Liver (tissue), 9 donors: Measurements from ENCODE around the gene KCNIP4. TPM values are rescaled to one million over a fixed set of nuclear protein-coding genes. Genes with fewer than 3 reads are reported as not detected.

Experiments
- DNase-seq: peaks from one replicate; pipeline ENCODE4 v3.0.0-alpha.2; 2017; ENCODE audit warnings: low spot score
- H3K27ac ChIP-seq, 2 donors: one replicate each; pipeline ENCODE4 v1.7.0; 2013; ENCODE audit warnings: inconsistent platforms in 2 of 2, low read length in 2 of 2, control low read depth in 1 of 2, low read depth in 1 of 2, mild to moderate bottlenecking in 1 of 2
- H3K27me3 ChIP-seq, 4 donors: one replicate each; pipeline versions ENCODE4 v1.6.1 to v1.7.0; 2013; ENCODE audit warnings: low read length in 3 of 4, inconsistent platforms in 1 of 4, mild to moderate bottlenecking in 1 of 4, moderate library complexity in 1 of 4; ENCODE audit not compliant: control insufficient read depth in 4 of 4, insufficient read depth in 4 of 4
- H3K36me3 ChIP-seq, 4 donors: one replicate each; pipeline versions ENCODE4 v1.6.1 to v1.7.0; 2013; ENCODE audit warnings: low read length in 3 of 4, mild to moderate bottlenecking in 3 of 4, low read depth in 1 of 4, moderate library complexity in 1 of 4; ENCODE audit not compliant: control insufficient read depth in 4 of 4, insufficient read depth in 3 of 4
- H3K4me1 ChIP-seq, 4 donors: one replicate each; pipeline versions ENCODE4 v1.6.1 to v1.7.0; 2013; ENCODE audit warnings: low read length in 3 of 4, mild to moderate bottlenecking in 3 of 4, moderate library complexity in 1 of 4; ENCODE audit not compliant: control insufficient read depth in 4 of 4, insufficient read depth in 4 of 4
- H3K4me3 ChIP-seq, 3 donors: one replicate each; pipeline versions ENCODE4 v1.6.1 to v1.7.0; 2013; ENCODE audit warnings: low read length in 3 of 3, control low read depth in 1 of 3, low read depth in 1 of 3, mild to moderate bottlenecking in 1 of 3
- H3K9ac ChIP-seq, 2 donors: one replicate each; pipeline ENCODE4 v1.7.0; 2013; ENCODE audit warnings: low read length in 2 of 2, mild to moderate bottlenecking in 2 of 2, moderate library complexity in 2 of 2, control low read depth in 1 of 2, low read depth in 1 of 2
- H3K9me3 ChIP-seq, 4 donors: one replicate each; pipeline versions ENCODE4 v1.6.1 to v1.7.0; 2013; ENCODE audit warnings: low read length in 3 of 4; ENCODE audit not compliant: control insufficient read depth in 4 of 4
- ATF3 ChIP-seq: IDR thresholded peaks from 2 replicates; pipeline ENCODE4 v1.6.1; 2016; ENCODE audit warnings: antibody characterized with exemption
- EGR1 ChIP-seq, 2 donors: IDR thresholded peaks; 2 replicates each; pipeline ENCODE4 v1.6.1; 2016 to 2018; ENCODE audit warnings: antibody characterized with exemption in 2 of 2, low read depth in 2 of 2
- FOXA2 ChIP-seq: IDR thresholded peaks from 2 replicates; pipeline ENCODE4 v1.6.1; 2016; ENCODE audit warnings: antibody characterized with exemption
- GABPA ChIP-seq, 2 donors: IDR thresholded peaks in 1 of 2; conservative IDR thresholded peaks in 1 of 2; 2 replicates each; pipeline ENCODE4 v1.6.1; 2016; ENCODE audit warnings: antibody characterized with exemption in 2 of 2, mild to moderate bottlenecking in 1 of 2, moderate library complexity in 1 of 2
- HNF4G ChIP-seq: IDR thresholded peaks from 2 replicates; pipeline ENCODE4 v1.6.1; 2016; ENCODE audit warnings: antibody characterized with exemption
- JUND ChIP-seq, 2 donors: IDR thresholded peaks; 2 replicates each; pipeline ENCODE4 v1.6.1; 2016; ENCODE audit warnings: antibody characterized with exemption in 2 of 2
- MAX ChIP-seq: IDR thresholded peaks from 2 replicates; pipeline ENCODE4 v1.6.1; 2016; ENCODE audit warnings: antibody characterized with exemption
- NR2F2 ChIP-seq: IDR thresholded peaks from 2 replicates; pipeline ENCODE4 v1.6.1; 2016; ENCODE audit warnings: antibody characterized with exemption
- RAD21 ChIP-seq, 2 donors: IDR thresholded peaks; 2 replicates each; pipeline ENCODE4 v1.6.1; 2016; ENCODE audit warnings: antibody characterized with exemption in 2 of 2, mild to moderate bottlenecking in 2 of 2
- RXRA ChIP-seq, 2 donors: IDR thresholded peaks; 2 replicates each; pipeline ENCODE4 v1.6.1; 2017 to 2018; ENCODE audit warnings: antibody characterized with exemption in 2 of 2, mild to moderate bottlenecking in 1 of 2
- SP1 ChIP-seq: IDR thresholded peaks from 2 replicates; pipeline ENCODE4 v1.6.1; 2018; ENCODE audit warnings: antibody characterized with exemption, mild to moderate bottlenecking
- TAF1 ChIP-seq: conservative IDR thresholded peaks from 2 replicates; pipeline ENCODE4 v1.6.1; 2016; ENCODE audit warnings: antibody characterized with exemption, mild to moderate bottlenecking
- YY1 ChIP-seq: IDR thresholded peaks from 2 replicates; pipeline ENCODE4 v1.6.1; 2016; ENCODE audit warnings: antibody characterized with exemption, mild to moderate bottlenecking
- ZBTB33 ChIP-seq: IDR thresholded peaks from 2 replicates; pipeline ENCODE4 v1.6.1; 2016; ENCODE audit warnings: antibody characterized with exemption
- WGBS: extraction: QIAGEN DNeasy Blood & Tissue Kit; methylation state at CpG from one replicate; pipeline ENCODE4 v1.1.7; 2013; 5-methylcytosine and 5-hydroxymethylcytosine counted together
- polyA plus RNA-seq, 2 donors: library from polyadenylated mRNA; stranded (reverse) in 1 of 2; unstranded in 1 of 2; fragments of 200-250 nt in 1 of 2; fragments of >200 nt in 1 of 2; fragmentation: Nextera tagmentation in 1 of 2; extraction: Ambion mirVana in 1 of 2; gene quantifications; one replicate each; pipeline versions ENCODE4 v1.2.1 to v1.2.3, GENCODE V29; 2013 to 2015
- total RNA-seq, 2 donors: library from RNA; depleted of rRNA; stranded (reverse); fragments of >200 nt; gene quantifications; one replicate each; pipeline ENCODE4 v1.2.3, GENCODE V29; 2014
- TF ChIP-seq, protein P1 (sequence below): IDR thresholded peaks from 2 replicates; pipeline ENCODE4 v1.6.1; 2016; ENCODE audit warnings: antibody characterized with exemption, mild to moderate bottlenecking
- TF ChIP-seq, protein P2 (sequence below): fragments of 150-350 bp; IDR thresholded peaks from 2 replicates; pipeline ENCODE4 v1.5.1; 2017; ENCODE audit warnings: improper control_type of control experiment, low read depth, low read length; ENCODE audit not compliant: missing input control
- donor health status: healthy.
- donor health status: healthy.
- donor health status: healthy.
- donor health status: healthy.
- donor health status: healthy.

The KCNIP4 gene
- total and polyA plus RNA-seq, 4 donors: 0.08 to 0.14 TPM; not detected in 2

GRCh38 chr4:20995610-20996009 is 953.0 kb downstream of the KCNIP4 start:
- Histone ChIP-seq H3K27me3 (peaks cover 0 to 2% (median 0%) of the 10 kb centered on the region in 4 donors), H3K36me3 (no peaks in the 10 kb centered on the region), H3K9ac (no peak overlapping the region), H3K27ac (no peak overlapping the region), H3K4me1 (no peaks in the 10 kb centered on the region), H3K9me3 (peaks cover 0 to 3% (median 0%) of the 10 kb centered on the region in 4 donors), H3K4me3 (no peak overlapping the region)
- TF ChIP-seq RAD21 (IDR thresholded peaks at IDR 0.05): no peak
- TF ChIP-seq EGR1 (IDR thresholded peaks at IDR 0.05; ENCODE audit: low read depth in 2 of 2): no peak
- TF ChIP-seq, protein P1, sequence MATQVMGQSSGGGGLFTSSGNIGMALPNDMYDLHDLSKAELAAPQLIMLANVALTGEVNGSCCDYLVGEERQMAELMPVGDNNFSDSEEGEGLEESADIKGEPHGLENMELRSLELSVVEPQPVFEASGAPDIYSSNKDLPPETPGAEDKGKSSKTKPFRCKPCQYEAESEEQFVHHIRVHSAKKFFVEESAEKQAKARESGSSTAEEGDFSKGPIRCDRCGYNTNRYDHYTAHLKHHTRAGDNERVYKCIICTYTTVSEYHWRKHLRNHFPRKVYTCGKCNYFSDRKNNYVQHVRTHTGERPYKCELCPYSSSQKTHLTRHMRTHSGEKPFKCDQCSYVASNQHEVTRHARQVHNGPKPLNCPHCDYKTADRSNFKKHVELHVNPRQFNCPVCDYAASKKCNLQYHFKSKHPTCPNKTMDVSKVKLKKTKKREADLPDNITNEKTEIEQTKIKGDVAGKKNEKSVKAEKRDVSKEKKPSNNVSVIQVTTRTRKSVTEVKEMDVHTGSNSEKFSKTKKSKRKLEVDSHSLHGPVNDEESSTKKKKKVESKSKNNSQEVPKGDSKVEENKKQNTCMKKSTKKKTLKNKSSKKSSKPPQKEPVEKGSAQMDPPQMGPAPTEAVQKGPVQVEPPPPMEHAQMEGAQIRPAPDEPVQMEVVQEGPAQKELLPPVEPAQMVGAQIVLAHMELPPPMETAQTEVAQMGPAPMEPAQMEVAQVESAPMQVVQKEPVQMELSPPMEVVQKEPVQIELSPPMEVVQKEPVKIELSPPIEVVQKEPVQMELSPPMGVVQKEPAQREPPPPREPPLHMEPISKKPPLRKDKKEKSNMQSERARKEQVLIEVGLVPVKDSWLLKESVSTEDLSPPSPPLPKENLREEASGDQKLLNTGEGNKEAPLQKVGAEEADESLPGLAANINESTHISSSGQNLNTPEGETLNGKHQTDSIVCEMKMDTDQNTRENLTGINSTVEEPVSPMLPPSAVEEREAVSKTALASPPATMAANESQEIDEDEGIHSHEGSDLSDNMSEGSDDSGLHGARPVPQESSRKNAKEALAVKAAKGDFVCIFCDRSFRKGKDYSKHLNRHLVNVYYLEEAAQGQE: no peak
- TF ChIP-seq YY1: no peak
- no peak for TF ChIP-seq HNF4G
- no peak for TF ChIP-seq SP1
- TF ChIP-seq FOXA2: no peak
- no peak for TF ChIP-seq ATF3
- TF ChIP-seq NR2F2: no peak
- no peak for TF ChIP-seq JUND (IDR thresholded peaks at IDR 0.05)
- no peak for DNase-seq
- 61% methylated on average over 4 of the region's 4 CpGs for WGBS

DNA sequence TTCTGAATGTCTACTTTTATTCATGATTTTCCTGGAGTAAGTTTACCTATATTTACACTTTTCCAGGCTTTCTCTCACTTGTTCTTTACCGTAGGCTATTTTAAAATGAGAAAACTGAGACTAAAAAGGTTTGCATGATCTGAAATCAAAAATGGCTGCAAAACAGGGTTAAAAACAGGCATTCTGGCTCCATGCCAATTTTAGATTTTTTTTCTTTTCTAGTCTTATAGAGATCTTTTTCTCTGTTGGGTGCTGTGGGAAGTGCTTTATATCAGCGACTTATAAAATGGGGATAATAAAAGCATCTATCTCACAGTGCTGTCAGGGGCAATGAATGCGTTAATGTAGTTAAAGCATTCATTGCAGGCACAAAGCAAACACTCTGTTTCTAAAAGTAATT is 953.6 kb downstream of the KCNIP4 start:
- peaks cover 0 to 3% (median 0%) of the 10 kb centered on the region in 4 donors for H3K9me3 ChIP-seq
- 75% methylated on average over 3 of the region's 3 CpGs for WGBS
- H3K27me3 ChIP-seq: peaks cover 0 to 2% (median 0%) of the 10 kb centered on the region in 4 donors
- H3K27ac ChIP-seq: no peak overlapping the region
- no peak overlapping the region for H3K9ac ChIP-seq
- H3K4me1 ChIP-seq: no peaks in the 10 kb centered on the region
- H3K4me3 ChIP-seq: no peak overlapping the region
- DNase-seq: no peak
- H3K36me3 ChIP-seq: no peaks in the 10 kb centered on the region
- TF ChIP-seq SP1 (no peak), TAF1 (no peak), EGR1 (IDR thresholded peaks at IDR 0.05; ENCODE audit: low read depth in 2 of 2) (no peak), GABPA (IDR thresholded peaks at IDR 0.05 in 1 of 2, conservative IDR thresholded peaks at IDR 0.05 in 1 of 2) (no peak), RAD21 (IDR thresholded peaks at IDR 0.05) (no peak), ATF3 (no peak), RXRA (IDR thresholded peaks at IDR 0.05) (no peak), FOXA2 (no peak), NR2F2 (no peak), ZBTB33 (no peak), MAX (no peak)
- TF ChIP-seq, protein P2, sequence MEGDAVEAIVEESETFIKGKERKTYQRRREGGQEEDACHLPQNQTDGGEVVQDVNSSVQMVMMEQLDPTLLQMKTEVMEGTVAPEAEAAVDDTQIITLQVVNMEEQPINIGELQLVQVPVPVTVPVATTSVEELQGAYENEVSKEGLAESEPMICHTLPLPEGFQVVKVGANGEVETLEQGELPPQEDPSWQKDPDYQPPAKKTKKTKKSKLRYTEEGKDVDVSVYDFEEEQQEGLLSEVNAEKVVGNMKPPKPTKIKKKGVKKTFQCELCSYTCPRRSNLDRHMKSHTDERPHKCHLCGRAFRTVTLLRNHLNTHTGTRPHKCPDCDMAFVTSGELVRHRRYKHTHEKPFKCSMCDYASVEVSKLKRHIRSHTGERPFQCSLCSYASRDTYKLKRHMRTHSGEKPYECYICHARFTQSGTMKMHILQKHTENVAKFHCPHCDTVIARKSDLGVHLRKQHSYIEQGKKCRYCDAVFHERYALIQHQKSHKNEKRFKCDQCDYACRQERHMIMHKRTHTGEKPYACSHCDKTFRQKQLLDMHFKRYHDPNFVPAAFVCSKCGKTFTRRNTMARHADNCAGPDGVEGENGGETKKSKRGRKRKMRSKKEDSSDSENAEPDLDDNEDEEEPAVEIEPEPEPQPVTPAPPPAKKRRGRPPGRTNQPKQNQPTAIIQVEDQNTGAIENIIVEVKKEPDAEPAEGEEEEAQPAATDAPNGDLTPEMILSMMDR: no peak
